ENCODE measurements around the gene SMG9.
"Not testable (repeated sequence)": the region's sequence is repeated elsewhere in the genome, so short reads cannot be mapped to it uniquely, and the experiment has no call there.

Gene SMG9

GRCh38 chr19:43690444-43690843 is 64.3 kb downstream of the SMG9 start:
- no peak for DNase-seq (ENCODE audit: extremely low spot score)
- TF ChIP-seq CTCF (IDR thresholded peaks at IDR 0.05; ENCODE audit: control extremely low read depth, extremely low read depth, low read depth, missing control alignments), result no peak
- POLR2A ChIA-PET, result no interaction called here
- CTCF ChIA-PET, result no interaction called here

- no peak for TF ChIP-seq CTCF (IDR thresholded peaks at IDR 0.05; ENCODE audit: control extremely low read depth, extremely low read depth, low read depth, missing control alignments)
- no peak for DNase-seq (ENCODE audit: extremely low spot score)
- ChIA-PET CTCF (interaction anchor here (1.6 to 2.2 kb wide), 2 partner anchors 10 to 19 kb away, joined by 6 to 9 read pairs; no protein-coding TSS in a partner anchor), POLR2A (no interaction called here)
Observed at GRCh38 chr19:43688059-43688701, 66.6 kb downstream of the SMG9 start.

GRCh38 chr19:43687660-43687997 is 67.1 kb downstream of the SMG9 start:
- no peak for TF ChIP-seq CTCF (IDR thresholded peaks at IDR 0.05; ENCODE audit: control extremely low read depth, extremely low read depth, low read depth, missing control alignments)
- POLR2A ChIA-PET, result interaction anchor here (0.7 to 1.0 kb wide), 2 partner anchors 16 to 18 kb away, joined by 7 to 11 read pairs; partner anchors contain the start of gene PLAUR
- CTCF ChIA-PET, result interaction anchor here (1.6 to 2.2 kb wide), 2 partner anchors 9 to 19 kb away, joined by 6 to 9 read pairs; no protein-coding TSS in a partner anchor
- no peak for DNase-seq (ENCODE audit: extremely low spot score)

- DNase-seq (ENCODE audit: extremely low spot score), result no peak
- TF ChIP-seq CTCF (IDR thresholded peaks at IDR 0.05; ENCODE audit: control extremely low read depth, extremely low read depth, low read depth, missing control alignments), result no peak
- ChIA-PET POLR2A (no interaction called here), CTCF (interaction anchor here (1.4 kb wide), 1 partner anchor 16 kb away, joined by 5 read pairs; no protein-coding TSS in a partner anchor)
Observed at GRCh38 chr19:43684326-43684725, 70.4 kb downstream of the SMG9 start.

GRCh38 chr19:43683905-43684304 is 70.9 kb downstream of the SMG9 start:
- no peak for TF ChIP-seq CTCF (IDR thresholded peaks at IDR 0.05; ENCODE audit: control extremely low read depth, extremely low read depth, low read depth, missing control alignments)
- ChIA-PET CTCF (no interaction called here), POLR2A (no interaction called here)
- no peak for DNase-seq (ENCODE audit: extremely low spot score)

GRCh38 chr19:43682824-43683661 is 71.7 kb downstream of the SMG9 start:
- TF ChIP-seq CTCF (IDR thresholded peaks at IDR 0.05; ENCODE audit: control extremely low read depth, extremely low read depth, low read depth, missing control alignments), result no peak
- no peak for DNase-seq (ENCODE audit: extremely low spot score)
- CTCF ChIA-PET, result no interaction called here
- POLR2A ChIA-PET, result no interaction called here

GRCh38 chr19:43682269-43682668 is 72.5 kb downstream of the SMG9 start:
- POLR2A ChIA-PET, result interaction anchor here (0.6 kb wide), 1 partner anchor 12 kb away, joined by 3 read pairs; the partner anchor contains the start of gene PLAUR
- DNase-seq (ENCODE audit: extremely low spot score); CTCF ChIA-PET: not testable (repeated sequence)
